Mesendoderm (in vitro differentiated cells): ENCODE data around the gene HHIPL1.

Source experiments
- DNase-seq: peaks from one replicate; pipeline ENCODE4 v3.0.0; 2013
- H2AK5ac ChIP-seq: 2 replicates; pipeline ENCODE4 v1.6.1; 2013; ENCODE audit warnings: low read length, inconsistent platforms
- H2BK120ac ChIP-seq: 2 replicates; pipeline ENCODE4 v1.6.1; 2013; ENCODE audit warnings: low read depth, mild to moderate bottlenecking, low read length, moderate library complexity, mixed read lengths
- H2BK15ac ChIP-seq: replicated peaks from 2 replicates; pipeline ENCODE4 v1.6.1; 2013; ENCODE audit warnings: low read depth, mild to moderate bottlenecking, moderate library complexity
- H2BK5ac ChIP-seq: 2 replicates; pipeline ENCODE4 v1.6.1; 2013; ENCODE audit warnings: low read length, inconsistent platforms
- H3K18ac ChIP-seq: 2 replicates; pipeline ENCODE4 v1.6.1; 2013; ENCODE audit warnings: mild to moderate bottlenecking, low read length, mixed read lengths
- H3K23ac ChIP-seq: one replicate; pipeline ENCODE4 v1.6.1; 2013; ENCODE audit warnings: low read length
- H3K27ac ChIP-seq: 2 replicates; pipeline ENCODE4 v1.5.1; 2013; ENCODE audit warnings: low read depth, mild to moderate bottlenecking, inconsistent platforms, low read length, moderate library complexity
- H3K27me3 ChIP-seq: 2 replicates; pipeline ENCODE4 v1.6.1; 2013; ENCODE audit warnings: low read length, control low read depth, mild to moderate bottlenecking, inconsistent platforms; ENCODE audit not compliant: insufficient read depth, poor library complexity
- H3K36me3 ChIP-seq: 2 replicates; pipeline ENCODE4 v1.6.1; 2013; ENCODE audit warnings: low read length, inconsistent platforms; ENCODE audit not compliant: control insufficient read depth, insufficient read depth
- H3K4ac ChIP-seq: one replicate; pipeline ENCODE4 v1.6.1; 2013; ENCODE audit warnings: low read depth, mild to moderate bottlenecking, low read length, moderate library complexity
- H3K4me1 ChIP-seq: 2 replicates; pipeline ENCODE4 v1.6.1; 2013; ENCODE audit warnings: low read depth, low read length, inconsistent platforms; ENCODE audit not compliant: control insufficient read depth
- H3K4me2 ChIP-seq: 2 replicates; pipeline ENCODE4 v1.6.1; 2013; ENCODE audit warnings: low read length
- H3K4me3 ChIP-seq: 2 replicates; pipeline ENCODE4 v1.5.1; 2013; ENCODE audit warnings: mild to moderate bottlenecking, low read length
- H3K56ac ChIP-seq: one replicate; pipeline ENCODE4 v1.6.1; 2013; ENCODE audit warnings: low read length
- H3K79me1 ChIP-seq: 2 replicates; pipeline ENCODE4 v1.6.1; 2013; ENCODE audit warnings: low read length, inconsistent platforms
- H3K79me2 ChIP-seq: 2 replicates; pipeline ENCODE4 v1.6.1; 2013; ENCODE audit warnings: mild to moderate bottlenecking, low read length; ENCODE audit not compliant: control insufficient read depth, insufficient read depth
- H3K9ac ChIP-seq: 2 replicates; pipeline ENCODE4 v1.6.1; 2013; ENCODE audit warnings: low read length, inconsistent platforms
- H4K5ac ChIP-seq: one replicate; pipeline ENCODE4 v1.6.1; 2013; ENCODE audit warnings: low read length
- H4K8ac ChIP-seq: one replicate; pipeline ENCODE4 v1.6.1; 2013; ENCODE audit warnings: low read depth, mild to moderate bottlenecking, control low read depth, low read length, moderate library complexity
- WGBS: extraction: QIAGEN DNeasy Blood & Tissue Kit; methylation state at CpG from one replicate; pipeline ENCODE4 v1.1.7; 2013; ENCODE audit warnings: low lambda C conversion rate, missing lambda C conversion rate; ENCODE audit not compliant: insufficient coverage; ENCODE audit errors: extremely low coverage; 5-methylcytosine and 5-hydroxymethylcytosine counted together

HHIPL1 gene

GRCh38 chr14:99664937-99665273 is 20.0 kb downstream of the HHIPL1 start:
- Histone ChIP-seq H3K23ac (no peak overlapping the region), H3K4ac (no peak overlapping the region), H4K5ac (no peak overlapping the region), H3K9ac (no peak overlapping the region), H2BK120ac (no peak overlapping the region), H3K4me1 (peaks cover 11% of the 10 kb centered on the region), H3K27ac (no peak overlapping the region), H3K4me2 (no peak overlapping the region), H4K8ac (no peak overlapping the region), H3K79me1 (no peaks in the 10 kb centered on the region), H2BK15ac (no peak overlapping the region), H3K79me2 (no peaks in the 10 kb centered on the region), H3K56ac (no peak overlapping the region), H3K36me3 (no peaks in the 10 kb centered on the region), H3K4me3 (no peak overlapping the region), H2BK5ac (no peak overlapping the region), H2AK5ac (no peak overlapping the region), H3K27me3 (no peaks in the 10 kb centered on the region), H3K18ac (no peak overlapping the region)
- WGBS: no CpG with 5 or more reads among the region's 12 CpGs
- no peak for DNase-seq

- Histone ChIP-seq H3K79me1 (no peaks in the 10 kb centered on the region), H4K5ac (no peak overlapping the region), H3K4me1 (peaks cover 14% of the 10 kb centered on the region), H3K36me3 (no peaks in the 10 kb centered on the region), H3K4me2 (no peak overlapping the region), H3K18ac (no peak overlapping the region), H2AK5ac (no peak overlapping the region), H2BK5ac (no peak overlapping the region), H3K4me3 (no peak overlapping the region), H3K56ac (no peak overlapping the region), H3K9ac (no peak overlapping the region), H3K79me2 (no peaks in the 10 kb centered on the region), H2BK15ac (no peak overlapping the region), H4K8ac (no peak overlapping the region), H3K4ac (no peak overlapping the region), H3K27me3 (no peaks in the 10 kb centered on the region), H3K27ac (no peak overlapping the region), H3K23ac (no peak overlapping the region), H2BK120ac (no peak overlapping the region)
- WGBS: no CpG with 5 or more reads among the region's 6 CpGs
- DNase-seq: no peak
Observed at GRCh38 chr14:99666533-99666932, 21.6 kb downstream of the HHIPL1 start.

DNA sequence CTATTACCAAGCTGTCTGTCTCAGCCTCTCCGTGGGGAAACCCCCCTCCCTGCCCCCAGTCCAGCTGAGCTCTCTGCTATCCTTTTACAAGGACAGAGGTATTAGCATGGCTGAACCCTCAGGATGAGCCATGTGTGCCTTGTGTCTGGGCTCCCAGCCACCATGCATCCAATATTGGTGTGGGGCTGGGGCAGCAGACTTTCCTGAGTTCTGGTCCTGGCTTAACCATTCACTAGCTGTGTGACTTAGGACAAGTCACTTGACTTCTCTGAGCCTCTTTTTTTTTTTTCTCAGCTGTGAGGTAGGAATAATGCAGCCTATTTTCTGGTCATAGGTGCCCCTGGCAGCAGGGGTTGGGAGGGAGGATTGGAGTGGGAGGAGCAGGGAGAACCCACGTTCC is 22.1 kb downstream of the HHIPL1 start:
- no peak overlapping the region for H4K5ac ChIP-seq
- H3K4ac ChIP-seq: no peak overlapping the region
- no CpG with 5 or more reads among the region's 2 CpGs for WGBS
- H3K56ac ChIP-seq: no peak overlapping the region
- no peak overlapping the region for H4K8ac ChIP-seq
- H3K23ac ChIP-seq: no peak overlapping the region
- no peak for DNase-seq
- no peaks in the 10 kb centered on the region for H3K27me3 ChIP-seq
- H2AK5ac ChIP-seq: no peak overlapping the region
- no peaks in the 10 kb centered on the region for H3K79me2 ChIP-seq
- no peak overlapping the region for H2BK5ac ChIP-seq
- no peak overlapping the region for H3K4me2 ChIP-seq
- no peak overlapping the region for H2BK15ac ChIP-seq
- H3K9ac ChIP-seq: no peak overlapping the region
- H3K4me3 ChIP-seq: no peak overlapping the region
- H3K36me3 ChIP-seq: no peaks in the 10 kb centered on the region
- H3K4me1 ChIP-seq: peaks cover 15% of the 10 kb centered on the region
- H3K79me1 ChIP-seq: no peaks in the 10 kb centered on the region
- no peak overlapping the region for H3K27ac ChIP-seq
- H2BK120ac ChIP-seq: no peak overlapping the region
- H3K18ac ChIP-seq: no peak overlapping the region

DNA sequence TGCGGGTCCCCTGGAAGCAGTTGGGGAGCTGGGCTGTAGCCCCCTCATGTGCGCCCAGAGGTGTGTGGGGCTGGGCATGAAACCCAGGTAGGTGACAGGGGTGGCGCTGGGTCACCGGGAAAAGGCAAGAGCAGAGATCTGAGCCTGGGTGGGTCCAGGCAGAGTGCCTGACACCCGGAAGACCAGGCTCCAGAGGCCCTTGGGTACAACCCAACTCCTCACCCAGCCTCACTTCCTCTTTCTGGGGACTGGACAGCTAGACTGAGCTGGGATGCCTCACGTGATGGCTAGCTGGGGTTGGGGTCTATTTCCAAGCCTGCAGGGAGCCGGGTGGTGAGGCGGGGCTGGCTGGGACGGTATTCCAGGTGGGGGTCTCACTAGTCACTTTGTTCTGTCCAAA is 22.9 kb downstream of the HHIPL1 start:
- Histone ChIP-seq H3K4me1 (peaks cover 15% of the 10 kb centered on the region), H3K4ac (no peak overlapping the region), H2BK5ac (no peak overlapping the region), H3K4me2 (no peak overlapping the region), H4K5ac (no peak overlapping the region), H3K36me3 (no peaks in the 10 kb centered on the region), H3K27ac (no peak overlapping the region), H3K79me1 (no peaks in the 10 kb centered on the region), H4K8ac (no peak overlapping the region), H3K23ac (no peak overlapping the region), H2AK5ac (no peak overlapping the region), H3K4me3 (no peak overlapping the region), H2BK15ac (no peak overlapping the region), H3K79me2 (no peaks in the 10 kb centered on the region), H2BK120ac (no peak overlapping the region), H3K18ac (no peak overlapping the region), H3K56ac (no peak overlapping the region), H3K27me3 (no peaks in the 10 kb centered on the region), H3K9ac (no peak overlapping the region)
- no peak for DNase-seq
- no CpG with 5 or more reads among the region's 9 CpGs for WGBS

DNA sequence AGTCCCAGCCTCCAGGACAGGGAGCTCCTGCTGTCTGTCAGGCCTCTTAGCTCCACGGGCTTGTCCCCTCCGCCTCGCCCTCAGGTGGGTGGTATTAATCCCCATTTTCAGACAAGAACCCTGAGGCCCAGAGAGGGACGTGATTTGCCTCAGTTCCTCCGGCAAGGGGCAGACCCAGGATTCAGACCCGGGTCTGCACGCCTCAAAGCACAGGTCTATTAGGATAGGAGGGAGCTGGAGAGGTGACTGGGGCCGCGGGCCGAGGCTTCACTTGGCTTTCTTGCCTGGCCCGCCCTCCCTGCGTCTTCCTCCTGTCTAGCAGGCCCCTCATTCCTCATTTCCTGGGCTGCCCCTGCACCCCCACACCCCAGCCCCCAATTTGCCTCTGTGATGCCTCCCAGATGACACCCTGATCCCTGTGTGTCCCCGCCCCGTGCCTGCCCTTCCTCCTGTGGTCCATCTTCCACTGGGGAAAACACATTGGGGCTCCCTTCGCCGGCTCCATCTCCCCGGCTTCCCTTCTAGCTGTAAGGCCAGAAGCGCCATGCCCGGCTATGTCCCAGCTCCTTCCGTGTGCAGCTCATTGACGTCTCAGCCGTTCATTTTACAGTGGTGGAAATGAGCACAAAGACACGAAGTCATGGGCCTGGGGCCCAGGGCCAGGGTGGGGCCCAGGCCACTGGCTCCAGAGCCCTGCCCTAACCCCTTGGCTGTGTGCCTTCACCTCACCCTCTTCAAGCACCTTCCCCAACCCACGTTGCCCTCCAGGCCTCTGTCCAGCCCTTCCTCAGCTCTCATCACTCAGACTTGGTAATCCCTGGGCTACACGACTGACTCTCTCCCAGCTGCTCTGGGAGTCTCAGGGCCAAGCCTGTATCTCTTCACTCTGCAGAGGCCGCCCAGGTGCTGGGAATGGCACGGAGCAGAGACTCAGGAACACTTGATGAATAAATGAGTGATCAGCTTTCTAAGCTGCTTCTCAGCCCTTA is 23.7 kb downstream of the HHIPL1 start:
- WGBS: no CpG with 5 or more reads among the region's 27 CpGs
- peaks cover 14% of the 10 kb centered on the region for H3K4me1 ChIP-seq
- H2AK5ac ChIP-seq: no peak overlapping the region
- no peak overlapping the region for H3K9ac ChIP-seq
- no peaks in the 10 kb centered on the region for H3K36me3 ChIP-seq
- H3K27ac ChIP-seq: no peak overlapping the region
- no peak overlapping the region for H3K4me3 ChIP-seq
- no peak overlapping the region for H3K23ac ChIP-seq
- no peak overlapping the region for H4K5ac ChIP-seq
- H2BK15ac ChIP-seq: no peak overlapping the region
- H3K27me3 ChIP-seq: no peaks in the 10 kb centered on the region
- H3K4ac ChIP-seq: no peak overlapping the region
- no peak overlapping the region for H3K4me2 ChIP-seq
- DNase-seq: no peak
- H3K79me2 ChIP-seq: no peaks in the 10 kb centered on the region
- H3K79me1 ChIP-seq: no peaks in the 10 kb centered on the region
- H3K56ac ChIP-seq: no peak overlapping the region
- no peak overlapping the region for H3K18ac ChIP-seq
- no peak overlapping the region for H2BK5ac ChIP-seq
- no peak overlapping the region for H2BK120ac ChIP-seq
- no peak overlapping the region for H4K8ac ChIP-seq
